Suprapubic skin (tissue), 4 donors: Measurements from ENCODE around the gene TMEM170A.

Source experiments
- CTCF ChIP-seq, 2 donors: fragments of 200-600 bp in 1 of 2; fragments of 450-650 bp in 1 of 2; sonication (generic) in 1 of 2; IDR thresholded peaks; one replicate each; pipeline ENCODE4 v1.5.1; 2016 to 2019; ENCODE audit warnings: antibody characterized with exemption in 2 of 2, mild to moderate bottlenecking in 1 of 2, moderate library complexity in 1 of 2
- EP300 ChIP-seq: sonication (generic); formaldehyde crosslinking; IDR thresholded peaks from one replicate; pipeline ENCODE4 v1.6.1; 2017; ENCODE audit warnings: antibody characterized with exemption
- POLR2A ChIP-seq, 2 donors: fragments of 450-650 bp; IDR thresholded peaks; one replicate each; pipeline ENCODE4 v1.6.1; 2017; ENCODE audit warnings: antibody characterized with exemption in 2 of 2, mild to moderate bottlenecking in 2 of 2, moderate library complexity in 2 of 2
- POLR2AphosphoS5 ChIP-seq, 3 donors: sonication (generic); formaldehyde crosslinking; IDR thresholded peaks; one replicate each; pipeline ENCODE4 v1.6.1; 2017; ENCODE audit warnings: antibody characterized with exemption in 3 of 3

- TF ChIP-seq CTCF (IDR thresholded peaks at IDR 0.05): no peak
- no peak for TF ChIP-seq POLR2A (IDR thresholded peaks at IDR 0.05)
- TF ChIP-seq POLR2AphosphoS5 (IDR thresholded peaks at IDR 0.05): no peak
- TF ChIP-seq EP300: no peak
Measured at GRCh38 chr16:75460446-75460845, 4.0 kb downstream of the TMEM170A start.
